Endothelial cell of umbilical vein (primary cell): ENCODE data around the gene TSPAN5. TPM values are rescaled to one million over a fixed set of nuclear protein-coding genes. Genes with fewer than 3 reads are reported as not detected.

Experiments used
- BruUV-seq: library from RNA; stranded (reverse); fragments of 400-500 nt; replicated peaks from 2 replicates; lab custom pipeline; 2021; lab: Mats Ljungman, UMichigan
- CTCF ChIA-PET: fragments of 300-600, 350-600 bp; sonication (Branson Sonifier 250); formaldehyde crosslinking; loops from one replicate; lab custom pipeline; 2021; ENCODE audit warnings: antibody characterized with exemption, inconsistent platforms; lab: Charles Lee
- POLR2A ChIA-PET: fragments of 300-600, 350-600 bp; sonication (Branson Sonifier 250); formaldehyde crosslinking; loops from one replicate; lab custom pipeline; 2021; ENCODE audit warnings: antibody characterized with exemption, inconsistent platforms; lab: Charles Lee
- DNase-seq: peaks from one replicate; pipeline ENCODE4 v3.0.0-alpha.2; 2011; ENCODE audit warnings: low read depth, low spot score
- FAIRE-seq: peaks from 2 replicates; lab custom pipeline; 2011; peaks lifted over from hg19 to GRCh38; lab: Jason Lieb, UNC
- H2AFZ ChIP-seq: 2 replicates; pipeline ENCODE4 v1.6.0; 2012; ENCODE audit warnings: low read depth, low read length, control low read depth, inconsistent platforms
- H3K27ac ChIP-seq: 2 replicates; pipeline ENCODE4 v1.5.1; 2011; ENCODE audit warnings: low read depth, mild to moderate bottlenecking, control low read depth, low read length, moderate library complexity; ENCODE audit not compliant: insufficient read depth
- H3K27me3 ChIP-seq, 2 experiments: 2 replicates each; pipeline versions ENCODE4 v1.6.0 to v1.6.1; 2011; ENCODE audit warnings: low read length in 2 of 2, mixed read lengths in 1 of 2; ENCODE audit not compliant: control insufficient read depth in 2 of 2, insufficient read depth in 2 of 2
- H3K36me3 ChIP-seq, 2 experiments: 2 replicates in 1 of 2; 3 replicates in 1 of 2; pipeline ENCODE4 v1.5.1; 2011; ENCODE audit warnings: low read length in 2 of 2, mild to moderate bottlenecking in 1 of 2, moderate library complexity in 1 of 2; ENCODE audit not compliant: control insufficient read depth in 2 of 2, insufficient read depth in 2 of 2; ENCODE audit errors: extremely low read depth in 1 of 2
- H3K4me1 ChIP-seq: 3 replicates; pipeline ENCODE4 v1.5.1; 2011; ENCODE audit warnings: mild to moderate bottlenecking, low read length; ENCODE audit not compliant: control insufficient read depth, insufficient read depth; ENCODE audit errors: extremely low read depth
- H3K4me2 ChIP-seq: 2 replicates; pipeline ENCODE4 v1.6.1; 2011; ENCODE audit warnings: low read length, control low read depth, mixed read lengths; ENCODE audit not compliant: insufficient read depth
- H3K4me3 ChIP-seq, 3 experiments: fragments of 200-600 bp in 1 of 3; sonication (generic), shearing (Covaris generic) in 1 of 3; replicated peaks in 1 of 3; 2 replicates each; pipeline ENCODE4 v1.5.1; 2011 to 2016; ENCODE audit warnings: control low read depth in 3 of 3, low read length in 3 of 3, mild to moderate bottlenecking in 2 of 3, inconsistent platforms in 1 of 3, low read depth in 1 of 3, moderate library complexity in 1 of 3; ENCODE audit not compliant: insufficient read depth in 1 of 3
- H3K79me2 ChIP-seq: 2 replicates; pipeline ENCODE4 v1.6.0; 2012; ENCODE audit warnings: low read length, inconsistent platforms; ENCODE audit not compliant: control insufficient read depth, insufficient read depth
- H3K9ac ChIP-seq: replicated peaks from 2 replicates; pipeline ENCODE3; 2011; ENCODE audit warnings: low read length, control low read depth; ENCODE audit not compliant: insufficient read depth; ENCODE audit errors: extremely low read depth
- H3K9me1 ChIP-seq: replicated peaks from 3 replicates; pipeline ENCODE4 v1.6.0; 2011; ENCODE audit warnings: mild to moderate bottlenecking, low read length; ENCODE audit not compliant: control insufficient read depth, insufficient read depth; ENCODE audit errors: extremely low read depth
- H3K9me3 ChIP-seq: replicated peaks from 2 replicates; pipeline ENCODE4 v1.5.1; 2012; ENCODE audit warnings: low read length, inconsistent platforms; ENCODE audit not compliant: control insufficient read depth, insufficient read depth
- H4K20me1 ChIP-seq: replicated peaks from 2 replicates; pipeline ENCODE3; 2011; ENCODE audit warnings: mild to moderate bottlenecking, low read length; ENCODE audit not compliant: control insufficient read depth, insufficient read depth; ENCODE audit errors: extremely low read depth
- CTCF ChIP-seq, 2 donors: IDR thresholded peaks; 1 replicate in 1 of 2; 2 replicates in 1 of 2; pipeline ENCODE4 v1.5.1; 2011; ENCODE audit warnings: low read length in 2 of 2, mild to moderate bottlenecking in 2 of 2, moderate library complexity in 2 of 2, control low read depth in 1 of 2, inconsistent platforms in 1 of 2, low read depth in 1 of 2; ENCODE audit not compliant: insufficient read depth in 1 of 2; ENCODE audit errors: extremely low read depth in 1 of 2
- EZH2 ChIP-seq: IDR thresholded peaks from 2 replicates; pipeline ENCODE4 v1.6.1; 2012; ENCODE audit warnings: borderline replicate concordance, low read depth, mild to moderate bottlenecking, moderate library complexity, low read length, inconsistent platforms; ENCODE audit not compliant: severe bottlenecking
- GATA2 ChIP-seq: IDR thresholded peaks from 2 replicates; pipeline ENCODE4 v1.7.0; 2011; ENCODE audit warnings: low read depth, mild to moderate bottlenecking, moderate library complexity, mixed read lengths, low read length; ENCODE audit not compliant: insufficient read length, insufficient read depth
- JUN ChIP-seq: IDR thresholded peaks from 2 replicates; pipeline ENCODE4 v1.6.1; 2011; ENCODE audit warnings: borderline replicate concordance, low read depth; ENCODE audit not compliant: insufficient read length, insufficient read depth
- MAX ChIP-seq: IDR thresholded peaks from 2 replicates; pipeline ENCODE4 v1.6.1; 2011; ENCODE audit not compliant: insufficient read depth, insufficient read length
- POLR2AphosphoS5 ChIP-seq: IDR thresholded peaks from 2 replicates; pipeline ENCODE4 v1.6.1; 2012; ENCODE audit warnings: low read depth, mild to moderate bottlenecking, control low read depth, low read length, moderate library complexity; ENCODE audit not compliant: insufficient read depth
- dilution Hi-C: fragments of 300-500 bp; cut with MboI; formaldehyde crosslinking; loops from one replicate; pipeline ENCODE4 v1.15.0; 2019; ENCODE audit warnings: low sequenced_read_pairs; ENCODE audit not compliant: extremely low pct_ligation_motif_present
- intact Hi-C: fragments of 100-400 bp; cut with micrococcal nuclease; formaldehyde crosslinking; loops from one replicate; pipeline ENCODE4 v1.10.0; 2022
- polyA plus RNA-seq, 4 experiments: library from polyadenylated mRNA; depleted of rRNA in 3 of 4; stranded (reverse) in 3 of 4; unstranded in 1 of 4; fragments of >200 nt; gene quantifications; 2 replicates each; pipeline versions ENCODE4 v1.2.1 to v1.2.3, GENCODE V29; 2011 to 2012; ENCODE audit warnings: missing spikeins in 1 of 4
- total RNA-seq: library from RNA; stranded (reverse); gene quantifications from 2 replicates; pipeline ENCODE4 v1.2.3, GENCODE V29; 2021

The TSPAN5 gene
- total and polyA plus RNA-seq, 2 donors (not counting 3 experiments of a cell fraction or from before 2014, with no cell fraction given), result 45.1 to 50.2 TPM

GRCh38 chr4:98434816-98435215 lies 223.6 kb downstream of the TSPAN5 start:
- POLR2A ChIA-PET, result no interaction called here
- Histone ChIP-seq H3K9me3 (no peaks in the 10 kb centered on the region), H3K27ac (no peak overlapping the region), H3K79me2 (no peaks in the 10 kb centered on the region), H3K27me3 (no peaks in the 10 kb centered on the region), H3K4me3 (no peak overlapping the region), H3K9me1 (no peaks in the 10 kb centered on the region), H3K4me2 (no peak overlapping the region), H4K20me1 (no peaks in the 10 kb centered on the region), H3K9ac (no peak overlapping the region), H2AFZ (no peak overlapping the region), H3K4me1 (no peaks in the 10 kb centered on the region), H3K36me3 (peaks cover 0 to 2% of the 10 kb centered on the region in 2 experiments)
- BruUV-seq, result no TSS peak
- intact Hi-C loops, result no loop called here
- FAIRE-seq, result no peak
- dilution Hi-C loops, result no loop called here
- TF ChIP-seq POLR2AphosphoS5 (no peak), EZH2 (no peak), CTCF (IDR thresholded peaks at IDR 0.05; ENCODE audit: extremely low read depth in 1 of 2, insufficient read depth in 1 of 2, low read depth in 1 of 2, low read length in 2 of 2) (no peak), GATA2 (no peak), JUN (no peak), MAX (no peak)
- no peak for DNase-seq
- CTCF ChIA-PET, result no interaction called here
